Activated CD4-positive, CD25-positive, alpha-beta regulatory T cell treated with anti-CD3 and anti-CD28 coated beads, Interleukin-2, amount 50 U/mL, for 16 hours (primary cell): ENCODE data around the gene TLE3.
"Not testable (repeated sequence)": the region's sequence is repeated elsewhere in the genome, so short reads cannot be mapped to it uniquely, and the experiment has no call there.

ENCODE experiments used
- DNase-seq: peaks from one replicate; pipeline ENCODE4 v3.0.0-alpha.2; 2020; ENCODE audit warnings: low read depth, low spot score

Gene TLE3

GRCh38 chr15:70126362-70126761 is 28.6 kb upstream of the TLE3 start:
- DNase-seq = no peak

- no peak for DNase-seq
Observed at GRCh38 chr15:70125605-70126004, 27.9 kb upstream of the TLE3 start.

DNA sequence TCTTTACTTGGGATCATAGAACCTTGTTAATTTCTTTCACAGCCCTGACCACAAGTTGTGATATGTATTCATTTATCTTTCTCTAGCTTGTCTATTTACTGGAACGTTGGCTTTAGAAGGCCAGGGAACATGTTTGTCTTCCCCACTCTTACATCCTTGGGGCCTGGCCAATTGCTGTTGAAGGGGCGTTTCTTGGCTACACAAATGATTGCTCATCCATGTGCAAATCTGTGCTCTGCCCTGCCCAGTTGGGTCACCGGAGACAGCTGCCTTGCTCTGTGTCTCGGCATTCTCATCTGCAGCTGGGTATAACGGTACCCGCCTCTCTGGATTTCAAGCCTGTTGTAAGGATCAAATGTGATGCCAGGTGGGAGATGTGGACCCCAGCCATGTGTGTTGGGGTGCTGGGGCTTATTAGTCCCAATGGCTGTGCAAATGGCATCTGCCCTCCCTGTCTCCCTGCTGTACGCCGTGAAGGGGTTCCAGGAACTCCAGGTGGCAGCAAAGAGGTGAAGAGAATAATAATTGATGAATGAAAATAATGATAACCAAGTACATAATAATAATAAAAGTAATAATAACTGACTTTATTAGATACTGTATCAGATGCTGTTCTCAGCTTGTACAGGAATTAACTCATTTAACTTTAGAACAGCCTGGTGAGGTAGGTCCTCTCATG is 24.0 kb upstream of the TLE3 start:
- DNase-seq = no peak

- no peak for DNase-seq
Observed at GRCh38 chr15:70120958-70121623, 23.4 kb upstream of the TLE3 start.

GRCh38 chr15:70119911-70120508 is 22.3 kb upstream of the TLE3 start:
- no peak for DNase-seq

- DNase-seq = no peak
Observed at GRCh38 chr15:70118599-70118998, 20.9 kb upstream of the TLE3 start.

GRCh38 chr15:70116317-70116716 is 18.6 kb upstream of the TLE3 start:
- DNase-seq = no peak

GRCh38 chr15:70114221-70114620 is 16.5 kb upstream of the TLE3 start:
- no peak for DNase-seq

- DNase-seq = no peak
Observed at GRCh38 chr15:70113304-70113700, 15.6 kb upstream of the TLE3 start.

DNA sequence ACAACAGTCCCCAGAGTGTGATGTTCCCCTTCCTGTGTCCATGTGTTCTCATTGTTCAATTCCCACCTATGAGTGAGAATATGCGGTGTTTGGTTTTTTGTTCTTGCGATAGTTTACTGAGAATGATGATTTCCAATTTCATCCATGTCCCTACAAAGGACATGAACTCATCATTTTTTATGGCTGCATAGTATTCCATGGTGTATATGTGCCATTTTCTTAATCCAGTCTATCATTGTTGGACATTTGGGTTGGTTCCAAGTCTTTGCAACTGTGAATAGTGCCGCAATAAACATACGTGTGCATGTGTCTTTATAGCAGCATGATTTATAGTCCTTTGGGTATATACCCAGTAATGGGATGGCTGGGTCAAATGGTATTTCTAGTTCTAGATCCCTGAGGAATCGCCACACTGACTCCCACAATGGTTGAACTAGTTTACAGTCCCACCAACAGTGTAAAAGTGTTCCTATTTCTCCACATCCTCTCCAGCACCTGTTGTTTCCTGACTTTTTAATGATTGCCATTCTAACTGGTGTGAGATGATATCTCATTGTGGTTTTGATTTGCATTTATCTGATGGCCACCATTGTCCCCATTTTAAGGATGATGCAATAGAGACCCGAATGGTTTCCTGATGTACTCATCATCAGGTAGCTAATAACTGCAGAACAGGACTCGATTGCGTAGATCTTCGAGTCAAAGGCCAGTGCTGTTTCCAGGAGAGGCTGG is 15.0 kb upstream of the TLE3 start:
- DNase-seq = not testable (repeated sequence)

GRCh38 chr15:70112074-70112395 is 14.3 kb upstream of the TLE3 start:
- DNase-seq = no peak

DNA sequence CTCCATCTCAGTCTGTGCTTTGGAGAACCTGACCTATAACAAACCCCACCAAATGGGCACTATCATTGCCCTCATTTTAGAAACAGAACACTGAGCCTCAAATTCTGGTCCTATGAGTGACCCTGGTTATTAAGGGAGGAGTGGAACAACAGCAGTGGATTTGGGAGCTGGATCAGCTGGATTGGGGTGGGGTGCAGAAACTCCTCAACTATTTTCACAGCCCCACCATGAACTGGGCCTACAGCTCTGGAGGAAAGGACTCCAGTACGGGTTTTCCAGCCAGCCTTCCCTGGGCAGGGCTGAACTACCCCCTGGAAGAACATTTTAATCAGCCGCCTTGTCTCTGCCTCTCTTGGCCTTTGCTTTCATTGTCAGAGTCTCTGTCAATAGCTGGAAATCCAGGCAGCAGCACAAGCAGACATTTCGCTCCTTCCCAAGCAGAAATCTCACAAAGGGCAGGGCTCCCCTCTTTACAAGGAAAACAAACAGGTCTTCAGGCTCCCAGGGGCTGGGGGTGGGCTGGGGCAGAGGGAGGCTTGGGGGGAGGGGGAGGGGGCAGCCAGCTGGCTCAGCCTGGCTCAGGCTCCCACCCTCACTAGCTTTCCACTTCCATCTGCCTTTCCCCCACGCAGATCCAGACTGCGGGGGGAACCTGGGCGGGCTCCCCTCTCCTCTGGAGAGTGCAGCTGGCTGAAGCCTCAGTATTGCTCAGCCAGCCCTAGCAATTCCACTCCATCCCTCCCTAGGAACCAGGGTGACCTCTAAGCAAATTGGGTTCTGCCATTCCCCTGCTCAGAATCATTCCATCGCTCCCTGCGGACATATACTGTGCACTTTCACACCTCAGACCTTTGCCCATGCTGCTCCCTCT is 13.7 kb upstream of the TLE3 start:
- no peak for DNase-seq

- no peak for DNase-seq
Observed at GRCh38 chr15:70109978-70110377, 12.3 kb upstream of the TLE3 start.

DNA sequence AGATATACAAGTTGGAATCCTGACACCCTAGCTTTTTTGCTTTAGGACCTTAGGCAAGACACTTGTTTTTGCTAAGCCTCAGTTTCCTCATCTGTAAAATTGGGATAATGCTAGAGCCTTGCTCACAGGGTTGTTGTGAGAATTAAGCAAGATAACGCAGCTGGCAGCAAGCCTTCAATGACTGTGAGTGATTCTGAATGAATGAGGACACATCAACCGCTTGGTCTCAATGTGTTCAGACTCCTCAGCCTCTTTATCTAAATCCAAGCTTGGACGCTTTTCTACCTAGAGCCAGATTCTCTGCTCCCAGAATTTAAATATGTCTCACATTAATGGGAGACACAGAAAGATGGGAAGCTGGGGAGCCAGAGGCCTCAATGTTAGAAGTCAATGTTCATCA is 11.8 kb upstream of the TLE3 start:
- DNase-seq = no peak

GRCh38 chr15:70103880-70104626 is 6.3 kb upstream of the TLE3 start:
- DNase-seq = no peak

DNA sequence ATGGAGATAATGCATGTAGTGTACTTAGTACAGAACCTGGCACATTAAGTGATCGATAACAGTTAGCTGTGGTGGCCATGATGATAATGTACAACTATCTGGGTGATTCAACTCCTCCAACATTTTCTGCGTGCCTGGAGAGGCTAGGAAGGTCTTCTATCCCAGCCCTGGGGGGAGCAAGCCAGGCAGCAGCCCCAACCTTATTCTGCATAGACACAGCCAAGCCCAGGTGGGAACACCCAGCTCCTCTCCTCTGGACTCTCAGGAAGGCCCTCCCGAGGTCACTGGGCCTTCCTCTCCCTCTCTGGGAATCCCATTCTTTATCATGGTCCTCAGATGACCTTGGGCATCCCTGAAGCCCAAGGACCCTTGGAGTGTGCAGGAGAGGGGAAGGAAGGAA is 5.1 kb upstream of the TLE3 start:
- no peak for DNase-seq

- DNase-seq = no peak
Observed at GRCh38 chr15:70101459-70102113, 3.9 kb upstream of the TLE3 start.

DNA sequence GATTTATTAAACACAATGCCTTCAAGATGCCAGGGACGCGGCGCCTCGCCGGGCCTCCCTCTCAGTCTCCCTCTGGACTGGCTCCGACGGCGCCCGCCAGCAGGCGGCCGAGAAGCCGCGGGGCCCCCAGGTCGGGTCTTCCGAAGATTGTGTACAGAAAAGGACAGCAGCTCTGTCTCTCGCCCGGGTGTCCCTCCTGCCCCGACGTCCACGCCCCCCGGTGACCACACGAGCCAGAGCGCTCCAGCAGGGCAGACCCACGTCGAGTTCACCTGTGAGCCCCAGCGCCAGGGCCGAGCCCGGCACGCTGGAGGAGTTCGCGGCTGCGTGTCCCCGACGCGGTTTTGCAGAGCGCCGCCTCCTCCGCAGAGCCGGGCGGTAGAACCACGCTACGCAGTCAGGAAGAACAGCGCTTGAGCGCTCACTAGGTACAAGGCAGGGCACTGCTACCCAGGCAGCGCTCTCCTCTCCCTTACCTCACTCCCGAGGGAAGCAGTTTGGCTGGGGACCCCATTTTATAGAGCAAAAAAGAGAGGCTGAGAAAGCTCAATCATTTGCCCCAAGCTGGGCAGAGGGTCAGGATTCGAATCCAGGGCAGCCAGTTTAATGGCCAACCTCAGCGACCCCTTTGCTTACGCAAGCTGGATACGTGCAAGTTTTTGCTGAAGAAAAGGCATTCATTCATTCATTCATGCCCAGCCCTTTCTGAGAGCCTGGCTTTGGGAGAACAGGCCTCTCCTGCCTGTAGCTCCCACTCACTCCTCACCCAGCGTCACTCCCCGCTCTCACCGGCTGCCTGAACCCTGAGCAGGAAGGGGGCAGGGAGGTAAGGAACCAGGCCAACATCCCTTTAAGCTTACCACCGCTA is 3.0 kb upstream of the TLE3 start:
- peak; percentile 28 for DNase-seq

DNA sequence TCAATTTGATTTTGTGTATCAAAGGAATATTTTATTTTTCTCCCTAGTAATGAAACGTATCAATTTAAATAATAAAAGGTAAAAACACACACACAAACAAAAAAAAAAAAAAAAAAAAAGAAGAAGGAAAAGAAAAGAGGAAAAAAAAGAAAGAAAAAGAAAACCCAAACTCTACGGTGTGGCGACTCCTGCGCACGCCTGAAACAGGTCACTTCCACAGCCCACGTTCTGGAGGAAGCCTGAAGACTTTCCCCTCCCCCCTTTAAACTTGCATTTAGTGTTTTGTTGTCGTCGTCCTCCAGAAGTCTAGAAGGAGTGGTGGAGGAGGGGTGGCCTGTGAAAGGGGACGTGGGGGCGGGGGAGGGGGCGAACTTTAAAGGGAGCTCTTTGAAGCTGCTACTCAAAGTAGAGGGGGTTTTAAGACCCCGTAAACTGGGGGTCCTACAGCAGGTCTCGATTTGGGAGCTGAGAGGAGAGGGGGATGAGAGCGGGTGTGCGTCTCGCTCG is 2.3 kb upstream of the TLE3 start:
- DNase-seq = no peak
